Gastrocnemius medialis (tissue), 4 donors: ENCODE results near the gene CRTC3. TPM values are rescaled to one million over a fixed set of nuclear protein-coding genes. Genes with fewer than 3 reads are reported as not detected.

ENCODE experiments used
- ATAC-seq, 2 donors: fragments of 150-250 bp; one replicate each; pipeline ENCODE4 v1.9.1; 2016
- DNase-seq, 2 donors: peaks; one replicate each; pipeline ENCODE4 v3.0.0-alpha.2; 2019
- H3K27ac ChIP-seq, 4 donors: fragments of 200-600 bp; sonication (generic); 1 replicate in 1 of 4; 2 replicates in 3 of 4; pipeline ENCODE4 v1.5.1; 2016 to 2018; ENCODE audit warnings: mild to moderate bottlenecking in 2 of 4, moderate library complexity in 1 of 4
- H3K27me3 ChIP-seq, 3 donors: fragments of 200-600 bp; sonication (generic) in 2 of 3; 1 replicate in 1 of 3; 2 replicates in 2 of 3; pipeline versions ENCODE4 v1.5.1 to v1.6.0; 2016 to 2019; ENCODE audit warnings: mild to moderate bottlenecking in 1 of 3, moderate library complexity in 1 of 3
- H3K36me3 ChIP-seq, 2 donors: fragments of 200-600 bp; sonication (generic) in 1 of 2; one replicate each; pipeline ENCODE4 v1.5.1; 2017 to 2018
- H3K4me1 ChIP-seq, 2 donors: fragments of 200-600 bp; sonication (generic) in 1 of 2; one replicate each; pipeline ENCODE4 v1.5.1; 2016 to 2017; ENCODE audit warnings: mild to moderate bottlenecking in 2 of 2
- H3K4me3 ChIP-seq, 4 donors: fragments of 200-600 bp; sonication (generic) in 3 of 4; 1 replicate in 1 of 4; 2 replicates in 3 of 4; pipeline ENCODE4 v1.5.1; 2016 to 2019; ENCODE audit warnings: mild to moderate bottlenecking in 2 of 4
- H3K9me3 ChIP-seq, 3 donors: fragments of 200-600 bp; sonication (generic) in 2 of 3; 1 replicate in 1 of 3; 2 replicates in 2 of 3; pipeline ENCODE4 v1.5.1; 2016 to 2019
- CTCF ChIP-seq, 5 experiments: fragments of 450-650 bp in 3 of 5; fragments of 200-600 bp in 2 of 5; sonication (generic) in 2 of 5; IDR thresholded peaks in 4 of 5; conservative IDR thresholded peaks in 1 of 5; 1 replicate in 4 of 5; 2 replicates in 1 of 5; pipeline ENCODE4 v1.5.1; 2016 to 2019; ENCODE audit warnings: antibody characterized with exemption in 5 of 5, mild to moderate bottlenecking in 3 of 5, moderate library complexity in 3 of 5
- POLR2A ChIP-seq, 2 donors: fragments of 450-650 bp; IDR thresholded peaks; one replicate each; pipeline ENCODE4 v1.6.1; 2017; ENCODE audit warnings: antibody characterized with exemption in 2 of 2, mild to moderate bottlenecking in 2 of 2, moderate library complexity in 2 of 2
- in situ Hi-C, 4 donors: fragments of 200-750 bp; cut with MboI; loops; one replicate each; pipeline versions ENCODE4 v1.15.0 to v1.8.0; 2017; ENCODE audit warnings: low sequenced_read_pairs in 4 of 4
- intact Hi-C: fragments of 100-400 bp; cut with DNase I; formaldehyde crosslinking; loops from one replicate; pipeline ENCODE4 v1.15.1; 2023; ENCODE audit warnings: low total_unique reads
- total RNA-seq, 4 donors: library from RNA; depleted of rRNA; stranded (reverse); fragments of >200 nt; gene quantifications; one replicate each; pipeline versions ENCODE4 v1.1.0 to v1.2.3, GENCODE V29; 2016

CRTC3 gene
- total RNA-seq, 4 donors from 2014 or later = 20.7 to 41.4 (median 30.5) TPM

GRCh38 chr15:90607361-90607760 lies 77.6 kb downstream of the CRTC3 start:
- intact Hi-C loops = no loop called here
- Histone ChIP-seq H3K36me3 (peaks cover 0 to 19% of the 10 kb centered on the region in 2 donors), H3K9me3 (no peaks in the 10 kb centered on the region), H3K4me3 (no peak overlapping the region), H3K4me1 (peaks cover 0 to 4% of the 10 kb centered on the region in 2 donors), H3K27ac (peak overlapping the region in 2 of 4 donors; percentile 19 to 51), H3K27me3 (no peaks in the 10 kb centered on the region)
- ATAC-seq (no peak), DNase-seq (no peak)
- in situ Hi-C loops = loop anchor here in 2 of 4 donors (25.0 kb wide), 1 partner anchor 295 kb away; no protein-coding TSS in a partner anchor
- TF ChIP-seq CTCF (IDR thresholded peaks at IDR 0.05 in 4 of 5, conservative IDR thresholded peaks at IDR 0.05 in 1 of 5) (no peak), POLR2A (IDR thresholded peaks at IDR 0.05) (no peak)

DNA sequence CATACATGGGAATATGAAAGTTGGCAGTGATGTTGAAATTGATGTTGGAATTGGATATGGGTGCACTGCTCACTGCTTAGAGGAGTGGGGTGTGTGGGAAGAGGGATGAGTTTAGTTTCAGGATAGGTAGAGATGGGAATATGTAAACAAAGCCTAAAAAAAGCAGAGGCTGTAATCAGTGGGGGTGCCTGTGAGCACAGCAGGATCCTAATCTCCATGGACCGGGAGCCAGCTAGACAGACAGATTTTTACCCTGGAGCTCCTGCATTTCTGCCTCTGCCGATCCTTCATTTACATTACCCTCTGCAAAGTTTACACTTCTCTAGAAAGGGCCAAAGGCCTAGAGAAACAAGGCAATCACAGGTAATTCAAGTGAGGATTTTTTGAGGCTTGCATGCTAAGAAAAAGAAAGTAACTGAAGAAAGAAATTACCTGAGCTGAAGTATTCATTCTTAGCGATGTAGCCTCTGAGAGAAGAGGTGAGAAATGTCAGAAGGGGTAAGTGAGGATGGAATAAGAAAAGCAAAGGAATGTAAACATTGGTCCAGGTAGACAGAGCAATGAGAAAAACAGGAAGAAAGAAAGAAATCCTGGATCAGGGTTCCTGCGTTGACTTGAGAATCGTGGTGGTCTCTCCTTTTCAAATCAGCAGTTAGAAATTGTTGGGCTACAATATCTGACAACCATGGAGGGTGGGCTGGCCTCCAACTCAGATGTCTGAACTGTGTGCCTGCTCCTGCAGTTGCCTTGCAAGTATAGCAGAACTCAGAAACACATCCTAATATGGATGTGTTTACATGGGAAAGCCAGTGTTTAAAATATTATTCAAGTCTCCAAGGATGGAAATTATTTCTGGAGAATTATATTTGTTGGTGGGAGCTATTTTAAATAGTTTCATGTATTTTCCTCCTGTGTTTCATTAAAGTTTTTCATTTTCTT lies 79.8 kb downstream of the CRTC3 start:
- TF ChIP-seq POLR2A (IDR thresholded peaks at IDR 0.05) (no peak), CTCF (IDR thresholded peaks at IDR 0.05 in 4 of 5, conservative IDR thresholded peaks at IDR 0.05 in 1 of 5) (no peak)
- Histone ChIP-seq H3K9me3 (no peaks in the 10 kb centered on the region), H3K4me1 (peaks cover 0 to 4% of the 10 kb centered on the region in 2 donors), H3K4me3 (no peak overlapping the region), H3K27ac (peak overlapping the region in 3 of 4 donors; percentile 24 to 53 (median 51)), H3K27me3 (no peaks in the 10 kb centered on the region), H3K36me3 (peaks cover 0 to 13% of the 10 kb centered on the region in 2 donors)
- intact Hi-C loops (no loop called here), in situ Hi-C loops (loop anchor here in 2 of 4 donors (25.0 kb wide), 1 partner anchor 297 kb away; no protein-coding TSS in a partner anchor)
- no peak for ATAC-seq
- no peak for DNase-seq

- peak overlapping the region in 3 of 4 donors; percentile 36 to 53 (median 51) for H3K27ac ChIP-seq
- intact Hi-C loops = no loop called here
- H3K9me3 ChIP-seq = no peaks in the 10 kb centered on the region
- peaks cover 0 to 4% of the 10 kb centered on the region in 2 donors for H3K4me1 ChIP-seq
- no peak for DNase-seq
- peaks cover 0 to 18% of the 10 kb centered on the region in 2 donors for H3K36me3 ChIP-seq
- no peaks in the 10 kb centered on the region for H3K27me3 ChIP-seq
- no peak overlapping the region for H3K4me3 ChIP-seq
- ATAC-seq = no peak
- TF ChIP-seq CTCF (IDR thresholded peaks at IDR 0.05 in 4 of 5, conservative IDR thresholded peaks at IDR 0.05 in 1 of 5) = no peak
- TF ChIP-seq POLR2A (IDR thresholded peaks at IDR 0.05) = no peak
- in situ Hi-C loops = loop anchor here in 2 of 4 donors (25.0 kb wide), 1 partner anchor 298 kb away; no protein-coding TSS in a partner anchor
Observed at GRCh38 chr15:90610190-90610589, 80.5 kb downstream of the CRTC3 start.

DNA sequence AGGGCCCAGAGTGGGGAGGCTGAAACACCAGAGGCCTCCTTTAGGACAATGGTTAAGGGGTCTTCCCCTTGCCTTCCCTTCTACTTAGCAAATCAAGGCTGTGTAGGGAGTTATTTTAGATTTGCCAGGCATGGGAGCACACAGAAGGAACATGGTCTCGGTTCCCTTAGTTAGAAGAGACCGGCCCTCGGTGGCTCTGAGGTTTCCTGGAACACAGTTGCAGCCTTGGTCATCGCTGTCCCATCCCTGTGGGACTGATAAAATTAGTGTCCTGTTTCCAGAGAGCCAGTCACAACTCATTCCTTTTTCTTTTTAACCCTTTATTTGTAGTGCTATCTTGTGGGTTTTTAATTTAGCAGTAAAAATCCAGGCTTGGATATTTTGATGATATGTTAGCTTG lies 81.4 kb downstream of the CRTC3 start:
- Histone ChIP-seq H3K27ac (peak overlapping the region; percentile 9 to 53 (median 44)), H3K4me1 (peaks cover 0 to 4% of the 10 kb centered on the region in 2 donors), H3K36me3 (peaks cover 0 to 19% of the 10 kb centered on the region in 2 donors), H3K4me3 (no peak overlapping the region), H3K9me3 (no peaks in the 10 kb centered on the region), H3K27me3 (no peaks in the 10 kb centered on the region)
- in situ Hi-C loops (loop anchor here in 2 of 4 donors (25.0 kb wide), 1 partner anchor 299 kb away; no protein-coding TSS in a partner anchor), intact Hi-C loops (no loop called here)
- no peak for ATAC-seq
- DNase-seq = no peak
- TF ChIP-seq CTCF (IDR thresholded peaks at IDR 0.05 in 4 of 5, conservative IDR thresholded peaks at IDR 0.05 in 1 of 5) (no peak), POLR2A (IDR thresholded peaks at IDR 0.05) (no peak)
